AG04449 (cell line): ENCODE data around the gene STXBP5.

Experiments used
- CTCF ChIA-PET: fragments of 350-600 bp; formaldehyde crosslinking; extraction: SDS; loops from one replicate; lab custom pipeline; 2021; ENCODE audit warnings: antibody characterized with exemption; lab: Yijun Ruan, JAX
- POLR2A ChIA-PET: fragments of 400-600, 350-600 bp; formaldehyde crosslinking; extraction: SDS; loops from one replicate; lab custom pipeline; 2020; ENCODE audit warnings: antibody characterized with exemption, inconsistent platforms; lab: Yijun Ruan, JAX
- DNase-seq: peaks from one replicate; pipeline ENCODE4 v3.0.0-alpha.2; 2010; ENCODE audit warnings: low read depth, low spot score
- H3K4me3 ChIP-seq: 2 replicates; pipeline ENCODE4 v1.5.1; 2011; ENCODE audit warnings: low read depth, mild to moderate bottlenecking, control low read depth, low read length
- CTCF ChIP-seq: IDR thresholded peaks from one replicate; pipeline ENCODE4 v1.5.1; 2011; ENCODE audit warnings: mild to moderate bottlenecking, moderate library complexity, low read length, control low read depth, inconsistent platforms; ENCODE audit not compliant: insufficient read depth; ENCODE audit errors: missing control alignments

The STXBP5 gene

GRCh38 chr6:147298461-147298860, 94.2 kb downstream of the STXBP5 start:
- DNase-seq: no peak
- CTCF ChIA-PET: interaction anchor here (1.0 kb wide), 1 partner anchor 10 kb away, joined by 3 read pairs; no protein-coding TSS in a partner anchor

GRCh38 chr6:147299035-147299434, 94.8 kb downstream of the STXBP5 start:
- CTCF ChIA-PET: no interaction called here
- POLR2A ChIA-PET: no interaction called here
- H3K4me3 ChIP-seq: no peak overlapping the region
- TF ChIP-seq CTCF: no peak
- DNase-seq: no peak

More at GRCh38 chr6:147298461-147298860, 94.2 kb downstream of the STXBP5 start:
- no peak for TF ChIP-seq CTCF
- H3K4me3 ChIP-seq: no peak overlapping the region
- POLR2A ChIA-PET: no interaction called here

GRCh38 chr6:147301070-147301469, 96.9 kb downstream of the STXBP5 start:
- TF ChIP-seq CTCF: no peak
- ChIA-PET CTCF (no interaction called here), POLR2A (no interaction called here)
- no peak overlapping the region for H3K4me3 ChIP-seq
- no peak for DNase-seq

- DNase-seq: no peak
- no peak overlapping the region for H3K4me3 ChIP-seq
- TF ChIP-seq CTCF: no peak
- CTCF ChIA-PET: no interaction called here
- POLR2A ChIA-PET: no interaction called here
Measured at GRCh38 chr6:147304016-147304415, 99.8 kb downstream of the STXBP5 start.

GRCh38 chr6:147310521-147310920, 106.3 kb downstream of the STXBP5 start:
- no peak overlapping the region for H3K4me3 ChIP-seq
- CTCF ChIA-PET: no interaction called here
- DNase-seq: no peak
- no peak for TF ChIP-seq CTCF
- POLR2A ChIA-PET: no interaction called here

DNA sequence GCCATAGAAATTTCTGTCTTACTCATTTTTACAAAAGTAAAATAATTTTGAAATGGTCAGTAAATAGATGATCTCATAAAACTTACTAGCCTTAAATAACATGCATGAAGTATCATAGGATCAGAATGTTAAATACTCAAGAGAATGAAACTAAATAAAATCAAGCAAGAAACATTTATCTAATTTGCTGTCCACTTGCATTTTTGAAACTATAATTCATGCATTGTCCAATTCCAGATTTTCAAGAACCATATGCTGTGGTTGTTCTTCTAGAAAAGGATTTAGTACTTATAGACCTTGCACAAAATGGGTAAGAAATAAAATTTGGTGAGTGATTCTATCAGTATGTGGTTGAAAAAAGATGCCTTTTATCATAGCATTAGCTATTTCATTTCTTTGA, 107.0 kb downstream of the STXBP5 start:
- ChIA-PET CTCF (no interaction called here), POLR2A (no interaction called here)
- no peak for DNase-seq
- TF ChIP-seq CTCF: no peak
- H3K4me3 ChIP-seq: no peak overlapping the region
